GM19025 (cell line): ENCODE measurements around the gene ZAR1.
"Not testable (repeated sequence)": the region's sequence is repeated elsewhere in the genome, so short reads cannot be mapped to it uniquely, and the experiment has no call there.

Source experiments
- ATAC-seq: cut with Tn5 transposase; IDR thresholded peaks from one replicate; pipeline ENCODE4 v1.9.1; 2021; ENCODE audit warnings: mild to moderate bottlenecking, low read depth, moderate library complexity; ENCODE audit not compliant: unreplicated experiment

ZAR1 gene

GRCh38 chr4:48490012-48490679, at the start of gene ZAR1:
Gene ZAR1 (plus strand): TSS chr4:48490252. CDS start chr4:48490292, 40 bp downstream.
- no peak for ATAC-seq

- not testable (repeated sequence) for ATAC-seq
Observed at GRCh38 chr4:48440914-48441313, 49.1 kb upstream of the ZAR1 start.

- no peak for ATAC-seq
Observed at GRCh38 chr4:48445704-48446103, 44.3 kb upstream of the ZAR1 start.

GRCh38 chr4:48446642-48447041, 43.4 kb upstream of the ZAR1 start:
- ATAC-seq = no peak

- ATAC-seq = no peak
Observed at GRCh38 chr4:48449151-48449550, 40.9 kb upstream of the ZAR1 start.

- no peak for ATAC-seq
Observed at GRCh38 chr4:48450740-48451139, 39.3 kb upstream of the ZAR1 start.

- ATAC-seq = not testable (repeated sequence)
Observed at GRCh38 chr4:48451656-48452055, 38.4 kb upstream of the ZAR1 start.

GRCh38 chr4:48454591-48454990, 35.5 kb upstream of the ZAR1 start:
- no peak for ATAC-seq

- ATAC-seq = no peak
Observed at GRCh38 chr4:48461000-48461399, 29.1 kb upstream of the ZAR1 start.

GRCh38 chr4:48462363-48462762, 27.7 kb upstream of the ZAR1 start:
- ATAC-seq = no peak

GRCh38 chr4:48467442-48467841, 22.6 kb upstream of the ZAR1 start:
- ATAC-seq = no peak

- no peak for ATAC-seq
Observed at GRCh38 chr4:48467891-48468290, 22.2 kb upstream of the ZAR1 start.

- ATAC-seq = no peak
Observed at GRCh38 chr4:48470137-48470536, 19.9 kb upstream of the ZAR1 start.

- ATAC-seq = no peak
Observed at GRCh38 chr4:48470570-48470969, 19.5 kb upstream of the ZAR1 start.

GRCh38 chr4:48472794-48473193, 17.3 kb upstream of the ZAR1 start:
- no peak for ATAC-seq

GRCh38 chr4:48475770-48476169, 14.3 kb upstream of the ZAR1 start:
- no peak for ATAC-seq

GRCh38 chr4:48478273-48478672, 11.8 kb upstream of the ZAR1 start:
- no peak for ATAC-seq

GRCh38 chr4:48481581-48481980, 8.5 kb upstream of the ZAR1 start:
- ATAC-seq = no peak

- peak; percentile 52 for ATAC-seq
Observed at GRCh38 chr4:48483006-48483776, 6.9 kb upstream of the ZAR1 start, which contains the start of gene SLC10A4. Gene SLC10A4 (plus strand): TSS chr4:48483343. CDS start chr4:48483562, 219 bp downstream.

GRCh38 chr4:48483777-48484493, 6.1 kb upstream of the ZAR1 start:
- peak; percentile 12 for ATAC-seq

GRCh38 chr4:48484494-48485168, 5.4 kb upstream of the ZAR1 start:
- no peak for ATAC-seq
